Inferior parietal cortex (tissue), 1 donor: ENCODE measurements around the gene PARD3.

Experiments
- DNase-seq: peaks from one replicate; pipeline ENCODE4 v3.0.0-alpha.2; 2016; ENCODE audit errors: extremely low spot score

PARD3 gene

DNA sequence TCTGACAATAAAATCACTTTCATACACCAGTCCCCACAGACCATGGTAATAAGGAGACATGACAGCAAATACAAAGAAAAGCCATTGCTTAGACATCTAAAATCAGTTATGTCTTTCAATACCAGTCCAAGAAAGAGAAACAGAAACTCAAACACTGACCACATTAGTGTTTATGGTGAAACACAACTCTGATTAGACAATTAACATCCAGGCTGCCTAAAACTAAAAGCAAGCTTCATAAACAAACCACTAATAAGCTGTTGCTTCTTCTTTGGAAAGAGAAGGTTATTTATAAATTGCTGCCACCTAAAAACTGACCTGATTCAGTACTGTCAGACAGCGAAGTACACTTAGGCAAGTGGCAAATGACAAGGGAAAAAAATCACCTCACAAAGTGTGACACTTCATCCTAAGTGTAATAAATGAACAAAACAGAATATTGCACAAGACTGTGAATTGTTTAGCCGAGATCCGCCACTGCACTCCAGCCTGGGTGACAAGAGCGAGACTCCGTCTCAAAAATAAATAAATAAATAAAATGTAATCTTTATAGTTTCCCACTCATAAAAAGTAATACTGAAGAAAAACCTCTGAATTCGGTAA is 277.4 kb downstream of the PARD3 start:
- no peak for DNase-seq

DNA sequence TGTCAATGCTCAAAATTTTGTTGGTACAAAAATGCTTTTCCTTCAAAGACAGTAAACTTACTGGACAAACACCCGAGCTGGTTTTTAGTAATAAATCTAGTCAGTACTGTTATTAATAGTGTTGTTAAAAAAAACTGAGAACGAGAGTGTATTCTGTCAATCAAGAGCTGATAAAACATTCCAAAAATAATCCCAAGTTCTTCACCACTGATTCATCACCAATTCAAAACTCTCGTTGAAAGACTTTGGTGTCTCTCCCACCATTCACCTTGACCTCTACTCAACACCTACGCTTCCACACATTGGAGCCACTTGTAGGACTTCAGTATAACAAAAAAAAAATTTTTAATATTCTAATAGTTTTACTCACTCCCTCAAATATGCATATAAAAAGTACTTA is 279.2 kb downstream of the PARD3 start:
- DNase-seq, result no peak

DNA sequence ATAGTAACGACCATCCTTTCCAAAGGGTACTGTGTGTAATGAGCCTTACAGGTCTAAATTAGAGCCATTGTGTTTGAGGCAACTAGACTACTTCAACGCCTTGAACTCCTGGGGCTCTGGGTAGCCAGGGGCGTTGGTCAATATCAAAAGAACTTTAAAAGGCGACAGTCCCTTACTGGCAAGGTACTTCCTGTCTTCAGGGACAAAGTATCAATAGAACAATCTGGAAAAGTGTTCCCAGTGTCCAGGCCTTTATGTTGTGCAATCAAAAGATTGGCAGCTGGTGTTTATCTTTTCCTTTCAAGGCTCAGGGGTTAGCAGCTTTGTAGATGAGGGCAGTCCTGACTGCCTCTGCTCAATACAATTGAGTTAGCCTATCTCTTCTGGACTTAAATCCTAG is 284.3 kb downstream of the PARD3 start:
- DNase-seq, result no peak

DNA sequence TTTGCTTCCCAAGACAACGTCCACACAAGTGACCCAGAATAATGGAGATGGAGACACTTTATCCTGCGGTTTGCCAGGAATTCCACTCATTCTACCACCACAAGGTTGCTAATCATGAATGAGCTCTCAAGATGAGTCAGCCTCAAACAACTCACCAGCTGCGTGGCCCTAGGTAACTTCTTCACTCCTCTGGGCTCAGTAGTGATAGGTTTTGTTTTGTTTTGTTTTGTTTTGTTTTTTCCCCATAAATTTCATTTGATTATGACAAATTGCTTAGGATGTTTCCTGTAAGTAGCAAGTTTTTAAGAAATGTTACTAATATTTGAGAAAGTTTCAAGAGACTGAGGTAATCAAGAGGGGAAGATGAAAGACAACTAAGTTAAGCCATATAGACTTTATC is 286.8 kb downstream of the PARD3 start:
- DNase-seq, result no peak

DNA sequence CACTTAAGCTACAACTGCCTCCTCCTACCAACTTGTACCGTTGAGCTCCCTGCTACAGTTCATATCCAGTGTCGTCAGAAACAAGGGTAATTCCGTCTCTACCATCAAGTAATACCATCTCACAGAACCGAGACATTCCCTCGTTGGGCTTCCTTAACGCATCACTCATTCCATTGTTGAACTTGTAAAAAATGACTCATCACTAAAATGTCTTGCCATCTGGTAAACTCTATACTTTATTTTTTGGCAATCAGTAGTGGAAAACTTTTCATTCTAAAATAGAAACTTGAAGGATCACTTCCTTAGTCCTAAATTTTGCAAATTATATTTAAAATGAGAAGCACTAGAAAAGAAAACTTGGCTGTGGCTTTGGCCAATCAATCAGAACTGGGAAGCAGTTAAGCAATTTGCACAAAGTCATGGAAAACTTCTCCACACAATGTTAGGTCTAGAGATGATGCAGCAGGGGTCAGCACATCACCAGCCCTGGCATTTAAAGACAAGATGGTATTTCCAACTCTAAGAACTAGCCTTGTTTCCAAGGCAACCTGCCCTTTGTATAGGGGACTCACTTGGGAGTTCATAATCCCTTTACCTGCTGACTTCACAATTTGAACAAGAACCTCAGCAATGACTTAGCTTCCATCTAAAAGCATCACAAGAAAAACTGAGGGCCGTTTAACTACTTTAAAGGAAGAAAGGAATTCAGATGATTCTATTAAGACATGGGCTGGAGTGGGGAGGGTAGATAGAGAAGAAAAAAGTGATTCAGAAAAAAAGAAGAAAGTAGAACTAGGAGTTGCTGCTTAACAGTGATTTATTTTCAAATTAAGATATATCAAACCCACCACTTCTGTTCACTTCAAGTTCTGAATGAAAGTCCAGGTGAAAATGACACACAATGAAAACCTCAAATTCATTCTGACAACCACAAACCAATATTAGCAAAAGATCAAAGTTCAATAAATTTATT is 288.1 kb downstream of the PARD3 start:
- DNase-seq, result no peak

DNA sequence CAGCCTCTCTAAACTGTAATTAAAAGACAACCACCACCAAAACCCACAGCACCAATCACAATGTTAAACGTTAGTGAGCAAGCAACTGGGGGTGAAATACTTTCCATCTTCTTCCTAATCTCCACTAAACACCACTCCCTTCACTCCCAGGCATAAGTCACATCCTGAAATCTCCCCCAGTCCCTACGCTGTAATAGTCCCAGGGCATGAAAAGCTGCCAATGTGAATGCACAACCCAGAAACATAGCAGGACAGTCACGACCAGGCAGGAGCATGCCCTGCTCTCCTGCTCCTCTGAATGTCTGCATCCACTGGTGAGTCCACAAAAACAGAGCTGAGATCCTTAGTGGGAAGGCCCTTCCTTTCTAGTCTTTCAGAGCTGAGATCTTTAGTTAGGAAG is 288.9 kb downstream of the PARD3 start:
- DNase-seq, result no peak

DNA sequence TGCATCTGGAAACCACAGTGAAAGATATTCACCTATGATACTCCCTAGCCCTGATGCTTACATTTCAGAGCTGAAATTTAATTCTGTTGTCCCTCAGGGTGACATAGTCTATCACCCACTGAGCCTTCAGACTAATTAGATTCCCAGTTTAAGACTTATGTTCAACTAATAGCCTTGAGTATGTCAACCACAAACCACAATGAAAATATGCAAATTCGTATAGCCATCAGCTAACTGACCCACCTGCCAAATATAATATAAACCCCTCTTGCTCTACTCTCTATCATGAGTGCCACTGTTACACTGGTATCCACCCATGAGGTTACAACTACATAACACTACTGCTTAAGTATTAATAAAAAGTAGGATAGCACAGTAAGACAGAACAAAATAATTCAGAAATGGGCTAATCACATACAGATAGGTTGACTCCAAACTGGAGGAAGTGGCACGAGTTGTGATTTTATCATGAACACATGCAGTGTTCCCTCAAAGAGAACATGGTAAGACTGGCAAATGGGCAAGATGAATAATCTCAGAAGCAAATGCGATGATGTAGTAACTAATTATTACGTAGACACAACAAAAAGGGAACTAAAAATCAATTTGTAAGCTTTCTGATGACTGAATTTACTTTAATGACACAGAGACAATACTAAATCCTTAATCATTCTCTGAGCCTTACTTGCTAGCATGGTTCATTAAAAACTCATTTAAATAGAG is 290.6 kb downstream of the PARD3 start:
- no peak for DNase-seq

DNA sequence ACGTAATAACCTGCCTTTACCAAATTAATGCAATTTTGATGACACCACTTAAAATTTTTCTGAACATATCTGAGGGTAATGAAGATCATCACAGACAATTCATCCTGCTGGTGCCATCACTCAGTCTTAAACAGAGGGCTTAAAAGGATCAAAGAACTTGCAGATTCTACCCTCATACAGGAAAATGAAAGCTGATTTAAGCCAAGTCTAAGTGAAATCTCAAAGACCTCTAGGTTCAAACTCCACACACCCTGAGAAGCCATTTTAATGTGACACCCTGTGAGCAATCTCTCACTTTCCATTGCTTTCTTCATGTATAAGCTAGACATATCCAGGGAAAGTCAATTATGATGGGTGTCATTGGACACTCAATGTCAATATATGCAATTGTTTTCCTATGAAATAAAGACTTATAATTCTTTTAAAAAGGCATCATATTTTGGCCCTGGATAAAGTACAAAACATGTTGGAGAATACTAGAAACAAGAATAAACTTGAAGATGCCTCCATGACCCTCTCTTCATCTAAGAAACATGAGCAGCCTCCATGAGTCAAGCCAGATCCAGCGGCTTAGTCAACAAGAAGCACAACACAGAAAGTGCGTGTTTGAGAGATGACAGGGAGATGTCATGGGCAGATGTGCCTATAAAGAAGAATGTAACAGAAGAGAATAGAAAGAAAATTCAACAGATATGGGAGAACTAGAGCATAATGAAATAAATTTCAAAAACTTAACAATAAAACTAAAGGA is 291.9 kb downstream of the PARD3 start:
- DNase-seq, result no peak

DNA sequence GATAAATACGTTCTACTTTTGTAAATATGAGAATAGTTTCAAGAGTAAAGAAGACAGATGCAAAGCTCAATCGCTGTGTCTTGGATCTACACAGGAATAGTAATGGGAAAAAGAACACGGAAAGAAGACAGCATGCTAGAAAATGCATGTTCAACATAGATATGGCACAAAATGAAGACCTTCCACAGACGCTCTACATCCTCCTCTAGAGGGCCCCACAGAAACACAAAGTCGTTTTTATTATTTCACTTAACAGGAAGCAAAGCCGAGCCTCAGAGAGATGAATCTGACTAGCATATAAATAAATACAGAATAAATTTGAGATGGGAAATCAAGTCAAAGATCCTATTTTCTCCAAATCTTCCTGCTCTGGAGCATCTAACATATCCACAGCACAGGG is 292.6 kb downstream of the PARD3 start:
- peak; percentile 31 for DNase-seq

DNA sequence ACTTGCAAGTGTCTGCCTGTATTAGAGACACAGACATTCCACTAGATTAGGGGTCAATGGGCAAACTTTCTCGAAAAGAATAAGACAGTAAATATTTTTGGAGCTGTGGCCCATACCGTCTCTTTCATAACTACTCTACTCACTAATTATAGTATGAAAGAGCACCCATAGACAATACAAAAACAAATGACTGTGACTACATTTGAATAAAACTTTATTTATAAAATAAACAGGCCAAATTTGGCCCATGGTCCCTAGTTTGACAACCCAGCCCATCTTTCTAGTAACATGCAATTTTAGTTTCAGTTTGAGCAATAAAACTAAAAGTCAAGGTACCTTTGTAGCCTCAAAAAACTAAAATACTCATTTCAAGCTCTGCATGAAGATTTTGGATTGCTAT is 294.6 kb downstream of the PARD3 start:
- DNase-seq, result no peak

DNA sequence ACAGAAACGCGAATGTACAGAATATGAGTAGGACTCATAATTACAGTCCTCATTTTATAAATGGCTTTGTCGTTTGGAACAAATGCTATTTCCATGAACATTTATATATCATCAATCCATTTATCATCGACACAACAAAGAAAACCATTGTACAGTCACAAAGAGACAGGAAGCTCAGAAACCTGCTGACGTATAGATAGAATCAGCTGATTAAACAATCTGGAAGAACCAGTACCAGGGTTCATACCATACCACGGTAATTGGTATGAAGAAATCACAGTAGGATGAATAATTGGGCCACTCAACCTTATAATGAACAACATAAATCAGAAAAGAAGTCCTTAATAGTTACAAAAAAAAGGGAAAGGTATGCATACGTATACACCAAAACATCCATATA is 295.0 kb downstream of the PARD3 start:
- DNase-seq, result no peak

DNA sequence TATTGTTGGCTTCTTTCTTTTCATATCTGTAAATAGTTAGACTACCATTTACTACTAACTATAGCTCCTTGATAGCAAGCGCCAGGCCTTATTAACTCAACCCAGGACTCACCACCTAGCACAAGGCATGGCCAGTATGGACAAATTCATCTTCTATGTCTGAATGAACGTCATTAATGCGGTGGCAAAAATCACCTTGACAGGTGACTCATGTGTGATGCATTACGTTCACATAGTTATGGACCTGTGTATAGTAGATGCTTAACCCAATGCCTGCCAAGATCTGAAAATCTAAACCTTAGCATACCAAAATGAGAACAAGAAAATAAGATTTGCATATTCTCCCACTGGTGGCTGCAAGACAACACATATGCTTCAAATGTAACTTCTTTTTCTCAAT is 300.8 kb downstream of the PARD3 start:
- no peak for DNase-seq

DNA sequence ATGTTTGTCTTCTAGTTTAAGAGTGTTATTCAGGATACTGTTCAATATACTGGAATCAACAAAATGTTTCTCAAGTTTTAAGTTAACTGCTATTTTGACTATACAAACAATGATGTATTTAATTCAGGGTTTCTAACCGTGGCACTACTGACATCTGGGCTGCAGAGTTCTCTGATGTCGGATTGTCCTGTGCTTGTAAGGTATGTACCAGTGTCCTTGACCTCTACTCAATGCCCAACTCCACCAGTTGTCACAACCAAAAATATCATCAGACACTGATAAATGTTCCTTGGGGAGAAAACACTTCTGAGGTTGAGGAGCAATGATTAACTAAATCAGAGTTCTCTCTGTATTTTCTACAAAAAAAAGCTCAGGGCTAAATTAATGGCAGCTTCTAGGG is 301.5 kb downstream of the PARD3 start:
- no peak for DNase-seq

DNA sequence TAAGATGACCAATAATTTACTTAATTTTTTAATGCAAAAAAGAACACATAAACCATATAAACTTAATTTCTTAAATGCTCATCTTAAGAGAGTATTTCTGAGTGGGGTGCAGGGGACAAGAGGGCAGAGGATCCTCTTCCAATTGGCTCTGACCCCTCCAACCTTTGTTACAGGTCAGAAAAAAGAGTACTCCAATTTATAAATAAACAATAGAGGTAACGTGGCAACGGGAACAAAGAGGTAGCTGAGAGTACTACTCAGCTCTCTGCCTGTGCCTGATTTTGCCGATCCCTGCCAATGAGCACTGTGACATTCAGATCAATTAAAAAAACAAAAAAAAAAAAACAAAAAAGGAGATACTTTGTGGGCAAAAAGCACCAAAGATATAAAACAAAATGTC is 307.9 kb downstream of the PARD3 start:
- no peak for DNase-seq

DNA sequence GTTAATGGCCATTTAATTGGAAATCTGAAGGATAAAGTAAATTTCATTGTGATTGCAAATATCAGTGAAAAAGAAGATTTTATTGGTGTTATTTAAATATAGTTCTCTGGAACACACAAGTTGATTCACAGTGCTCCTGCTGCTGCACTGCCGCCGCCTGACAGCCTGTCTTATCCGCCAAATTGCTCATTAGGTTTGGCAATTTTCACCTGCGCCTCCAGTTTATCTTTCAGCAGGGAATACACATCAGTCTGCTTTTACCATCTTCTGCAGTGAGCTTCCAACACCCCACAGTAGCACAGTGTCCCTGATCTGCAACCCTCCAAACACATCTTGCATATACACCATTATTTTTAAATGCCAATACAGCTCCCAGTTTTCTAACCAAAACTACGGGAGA is 308.3 kb downstream of the PARD3 start:
- no peak for DNase-seq

DNA sequence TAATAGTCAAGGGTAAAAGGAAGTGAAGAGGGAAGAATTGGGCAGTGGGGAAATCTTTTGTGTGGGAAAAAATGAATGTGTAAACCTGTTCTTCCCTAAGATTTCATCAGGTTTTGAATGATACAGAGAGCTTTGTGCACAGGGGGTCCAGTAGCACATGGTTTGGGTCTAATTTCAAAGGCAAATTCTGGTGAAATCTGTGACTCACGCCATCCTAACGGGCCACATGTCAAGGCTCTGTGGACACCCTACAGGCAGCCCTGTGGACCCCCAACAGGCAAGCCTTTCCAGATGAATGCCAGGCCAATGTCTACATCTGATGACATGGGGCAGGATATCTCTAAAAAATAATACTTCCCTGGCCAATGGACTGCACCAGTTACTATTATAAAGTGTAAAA is 309.8 kb downstream of the PARD3 start:
- DNase-seq, result no peak

DNA sequence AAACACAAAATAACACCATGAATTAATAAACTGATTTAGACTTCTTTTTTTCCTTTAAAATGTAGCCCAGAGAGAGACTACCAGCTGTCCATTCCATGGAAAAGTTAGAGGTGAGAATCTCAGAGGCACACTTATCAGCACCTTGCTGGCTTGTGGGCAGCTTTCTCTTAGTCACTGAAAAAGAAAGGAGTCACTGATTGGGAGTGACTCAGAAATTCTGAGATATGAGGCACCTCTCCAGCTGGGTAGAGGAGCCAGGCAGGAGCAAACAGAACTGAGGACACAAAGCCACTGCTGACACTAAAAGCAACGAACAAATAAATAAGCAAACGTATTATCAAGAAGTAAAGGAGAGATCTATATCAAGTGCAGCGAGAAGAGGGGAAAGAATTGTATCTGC is 310.6 kb downstream of the PARD3 start:
- no peak for DNase-seq

DNA sequence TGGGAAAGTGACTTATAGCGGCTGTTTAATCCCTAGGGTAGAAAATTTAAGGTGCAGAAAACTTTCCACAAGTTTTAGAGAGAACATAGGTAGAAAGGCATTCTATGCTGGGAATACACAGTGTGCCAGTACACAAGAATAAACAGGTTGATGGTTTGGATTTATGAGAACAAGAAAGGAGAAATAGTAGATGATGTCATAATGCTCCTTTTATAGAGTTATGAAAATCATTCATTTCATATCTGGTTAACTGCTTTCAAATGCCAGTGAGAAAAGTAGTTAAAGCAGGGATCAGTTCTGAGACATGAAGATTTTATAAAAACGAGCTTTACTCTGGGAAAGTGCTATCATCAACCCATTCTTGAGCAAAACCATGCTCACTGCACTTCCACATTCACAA is 311.4 kb downstream of the PARD3 start:
- no peak for DNase-seq

DNA sequence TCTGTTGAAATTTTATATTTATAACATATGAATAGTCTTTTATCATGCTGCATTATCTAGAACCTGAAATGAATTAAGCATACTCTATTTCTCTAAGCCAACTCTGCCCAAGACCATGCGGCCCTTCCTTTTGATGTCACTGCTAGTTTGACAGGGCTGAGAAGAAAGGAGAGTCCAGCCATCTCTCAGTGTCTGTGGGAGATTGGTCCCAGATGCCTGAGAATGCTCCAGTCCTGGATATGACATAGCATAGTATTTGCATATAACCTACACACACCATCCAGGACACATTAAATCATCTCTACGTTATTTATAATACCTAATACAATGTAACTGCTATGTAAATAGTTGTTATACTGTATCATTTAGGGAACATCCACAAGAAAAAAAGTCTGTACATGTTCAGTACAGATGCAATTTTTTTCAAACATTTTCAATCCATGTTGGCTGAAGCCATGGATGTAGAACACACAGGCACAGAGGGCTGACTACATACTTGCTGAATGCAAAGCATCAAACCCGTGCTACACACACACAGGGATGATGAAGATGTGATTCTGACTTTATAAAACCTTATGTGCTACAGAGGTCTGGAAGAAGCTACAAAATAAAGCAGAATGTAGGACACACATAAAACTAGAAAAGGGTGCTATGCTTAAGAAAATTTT is 315.4 kb downstream of the PARD3 start:
- no peak for DNase-seq

DNA sequence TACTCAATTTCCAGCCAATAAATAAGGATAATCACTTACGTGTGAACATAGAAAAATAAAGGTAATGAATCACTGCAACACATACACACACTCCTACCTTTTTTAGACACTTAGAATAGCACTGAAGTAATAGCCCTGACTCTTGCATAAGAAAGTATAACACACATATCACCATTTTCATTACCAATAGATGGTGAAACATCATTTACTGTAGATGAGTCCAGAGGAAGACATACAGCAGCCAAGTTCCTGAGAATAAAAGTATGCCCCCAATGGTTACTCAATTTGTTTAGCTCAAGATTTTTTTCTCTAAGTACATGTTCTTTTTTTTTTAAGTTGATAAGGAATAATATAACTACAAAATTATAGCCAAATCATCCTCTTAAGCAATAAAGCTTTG is 316.3 kb downstream of the PARD3 start:
- DNase-seq, result no peak

DNA sequence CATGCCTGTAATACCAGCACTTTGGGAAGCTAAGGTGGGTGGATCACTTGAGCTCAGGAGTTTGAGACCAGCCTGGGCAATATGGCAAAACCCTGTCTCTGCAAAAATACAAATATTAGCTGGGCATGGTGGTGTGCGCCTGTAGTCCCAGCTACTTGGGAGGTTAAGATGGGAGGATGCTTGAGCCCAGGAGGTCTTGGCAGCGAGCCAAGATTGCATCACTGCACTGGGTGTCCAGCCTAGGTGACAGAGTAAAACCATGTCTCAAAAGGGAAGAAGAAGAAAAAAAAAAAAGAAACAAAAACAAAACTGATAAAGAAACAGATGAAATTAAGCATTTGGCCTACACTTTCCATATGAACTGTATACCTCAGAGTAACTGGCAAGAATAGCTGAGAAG is 319.2 kb downstream of the PARD3 start:
- DNase-seq, result no peak

DNA sequence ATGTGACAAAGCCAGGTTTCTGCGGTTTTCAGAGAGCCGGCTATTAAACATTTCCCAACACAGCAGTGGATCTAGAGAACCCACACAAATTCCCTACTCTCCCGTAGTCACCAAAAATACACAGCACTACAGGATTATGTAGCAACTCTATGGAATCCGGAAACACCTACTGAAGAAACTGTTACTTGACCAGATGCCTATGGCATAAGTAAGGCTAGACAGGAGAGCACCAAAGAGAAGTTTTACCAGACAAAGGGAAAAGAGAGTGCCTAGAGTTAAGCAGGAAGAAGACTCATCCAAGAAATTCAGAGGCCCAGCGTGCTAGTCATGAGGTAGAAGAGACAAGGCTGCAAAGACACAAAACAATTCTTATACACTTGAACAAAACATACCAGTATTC is 321.1 kb downstream of the PARD3 start:
- no peak for DNase-seq
